Ectodermal cell (in vitro differentiated cells): Measurements from ENCODE around the gene GPBP1.

Experiments
- H3K27ac ChIP-seq: 2 replicates; pipeline ENCODE4 v1.7.0; 2013; ENCODE audit warnings: mild to moderate bottlenecking, low read depth, low read length; ENCODE audit not compliant: insufficient read depth, poor library complexity, severe bottlenecking
- H3K27me3 ChIP-seq: 2 replicates; pipeline ENCODE4 v1.7.0; 2013; ENCODE audit warnings: mild to moderate bottlenecking, low read length; ENCODE audit not compliant: insufficient read depth, control insufficient read depth, poor library complexity, severe bottlenecking
- H3K36me3 ChIP-seq: one replicate; pipeline ENCODE4 v1.7.0; 2013; ENCODE audit warnings: low read length; ENCODE audit not compliant: control insufficient read depth, insufficient read depth
- H3K4me1 ChIP-seq: one replicate; pipeline ENCODE4 v1.7.0; 2013; ENCODE audit warnings: low read length; ENCODE audit not compliant: control insufficient read depth, insufficient read depth
- H3K4me3 ChIP-seq: 2 replicates; pipeline ENCODE4 v1.7.0; 2013; ENCODE audit warnings: low read depth, low read length, control low read depth; ENCODE audit not compliant: insufficient read depth
- H3K9me3 ChIP-seq: 2 replicates; pipeline ENCODE4 v1.7.0; 2013; ENCODE audit warnings: mild to moderate bottlenecking, low read length, moderate library complexity; ENCODE audit not compliant: control insufficient read depth
- WGBS, 2 experiments: methylation state at CpG; one replicate each; pipeline ENCODE4 v1.1.7; 2013; ENCODE audit warnings: missing lambda C conversion rate in 2 of 2; 5-methylcytosine and 5-hydroxymethylcytosine counted together

The GPBP1 gene

DNA sequence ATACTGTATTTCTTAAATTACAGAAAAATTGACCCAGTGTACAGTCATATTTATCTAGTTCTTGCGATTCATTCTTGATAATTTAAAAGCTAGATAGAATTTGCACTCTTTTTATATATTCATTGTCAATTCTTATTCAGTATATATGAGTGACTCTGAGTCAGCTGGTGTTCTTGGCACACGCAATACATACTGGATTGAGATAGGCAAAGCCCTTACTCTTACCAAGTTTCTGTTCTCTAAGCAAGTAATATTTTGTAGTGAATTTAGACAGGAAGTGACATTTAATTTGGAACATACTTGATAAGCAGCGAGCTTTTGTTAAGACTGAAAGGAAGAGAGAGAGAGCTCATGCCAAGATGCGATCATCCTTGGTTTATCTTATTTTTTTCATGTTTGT is 57.7 kb downstream of the GPBP1 start:
- Histone ChIP-seq H3K27ac (no peak overlapping the region), H3K4me3 (no peak overlapping the region), H3K27me3 (no peaks in the 10 kb centered on the region), H3K4me1 (no peaks in the 10 kb centered on the region), H3K36me3 (peaks cover 41% of the 10 kb centered on the region), H3K9me3 (no peaks in the 10 kb centered on the region)
- 93 to 98% methylated on average over 2 to 4 of the region's 4 CpGs for WGBS, 2 experiments

DNA sequence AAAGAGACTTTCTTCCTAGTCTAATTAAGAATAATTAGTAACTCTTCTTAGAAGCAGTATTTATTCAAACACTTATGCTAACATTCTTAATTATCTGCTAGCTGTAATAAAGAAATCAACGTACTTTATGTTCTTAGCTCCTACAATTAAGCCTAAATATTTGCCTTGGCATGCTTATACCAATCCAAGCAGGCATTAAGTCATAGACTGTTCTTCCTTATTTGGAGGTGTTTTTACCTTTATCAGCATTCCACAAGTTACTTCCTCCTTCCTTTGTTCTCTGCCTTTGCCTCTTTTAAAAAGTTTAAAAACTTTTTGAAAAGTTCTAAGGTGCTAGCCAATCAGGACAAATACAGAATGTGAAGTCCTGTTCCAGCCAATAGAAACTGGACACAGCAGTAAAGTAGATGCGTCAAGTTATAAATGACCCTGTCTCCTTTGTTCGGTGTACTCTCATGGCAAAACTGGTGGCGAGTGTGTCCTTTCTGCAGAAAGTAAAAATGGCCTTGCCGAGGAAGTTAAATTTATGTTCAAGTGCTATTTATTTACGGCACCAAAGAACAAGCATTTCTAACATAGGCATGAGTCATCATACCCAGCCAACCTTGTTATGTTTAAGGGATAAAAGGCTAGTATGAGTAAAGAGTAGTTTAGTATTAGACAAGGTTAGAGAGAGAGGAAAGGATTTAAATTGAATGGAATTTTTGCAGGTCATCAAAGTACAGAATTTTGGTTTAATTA is 58.6 kb downstream of the GPBP1 start:
- peaks cover 47% of the 10 kb centered on the region for H3K36me3 ChIP-seq
- no peaks in the 10 kb centered on the region for H3K27me3 ChIP-seq
- no peaks in the 10 kb centered on the region for H3K9me3 ChIP-seq
- no peak overlapping the region for H3K27ac ChIP-seq
- no peaks in the 10 kb centered on the region for H3K4me1 ChIP-seq
- WGBS, 2 experiments: 96 to 97% methylated on average over 6 of the region's 6 CpGs
- H3K4me3 ChIP-seq: no peak overlapping the region

DNA sequence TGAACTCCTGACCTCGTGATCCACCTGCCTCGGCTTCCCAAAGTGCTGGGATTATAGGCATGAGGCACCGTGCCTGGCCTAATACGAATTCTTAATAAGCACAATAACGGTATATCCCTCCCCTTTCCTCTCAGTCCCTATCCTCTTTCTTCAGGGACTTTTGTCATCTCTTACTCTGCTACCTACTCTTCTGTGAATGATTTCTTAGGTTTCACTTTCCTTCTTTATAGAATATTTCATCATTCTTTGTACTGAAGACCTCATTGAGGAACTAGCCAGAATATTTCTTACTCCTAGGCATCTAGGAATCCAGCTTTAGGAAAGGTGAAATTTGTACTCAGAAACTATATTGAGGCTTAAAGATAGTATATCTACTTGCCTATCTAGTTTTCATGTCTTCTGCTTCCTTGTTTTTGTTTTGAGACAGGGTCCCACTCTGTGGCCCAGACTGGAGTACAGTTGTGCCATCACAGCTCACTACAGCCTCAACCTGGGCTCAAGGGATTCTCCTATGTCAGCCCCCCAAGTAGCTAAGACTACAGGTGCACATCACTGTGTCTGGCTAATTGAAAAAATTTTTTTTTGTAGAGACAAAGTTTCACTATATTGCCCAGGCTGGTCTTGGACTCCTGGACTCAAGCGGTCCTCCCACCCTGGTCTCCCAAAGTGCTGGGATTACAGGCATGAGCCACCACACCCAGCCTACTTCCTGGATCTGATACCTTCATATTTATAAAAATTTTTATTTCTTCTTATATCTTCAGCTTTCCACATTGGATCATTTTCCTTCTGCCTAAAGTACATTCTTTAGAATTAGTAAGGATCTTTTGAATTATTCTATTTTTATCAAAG is 69.7 kb downstream of the GPBP1 start:
- H3K4me1 ChIP-seq: no peaks in the 10 kb centered on the region
- H3K27me3 ChIP-seq: no peaks in the 10 kb centered on the region
- H3K36me3 ChIP-seq: peaks cover 25% of the 10 kb centered on the region
- H3K4me3 ChIP-seq: no peak overlapping the region
- H3K27ac ChIP-seq: no peak overlapping the region
- WGBS, 2 experiments: 93 to 96% methylated on average over 6 of the region's 6 CpGs
- H3K9me3 ChIP-seq: no peaks in the 10 kb centered on the region

DNA sequence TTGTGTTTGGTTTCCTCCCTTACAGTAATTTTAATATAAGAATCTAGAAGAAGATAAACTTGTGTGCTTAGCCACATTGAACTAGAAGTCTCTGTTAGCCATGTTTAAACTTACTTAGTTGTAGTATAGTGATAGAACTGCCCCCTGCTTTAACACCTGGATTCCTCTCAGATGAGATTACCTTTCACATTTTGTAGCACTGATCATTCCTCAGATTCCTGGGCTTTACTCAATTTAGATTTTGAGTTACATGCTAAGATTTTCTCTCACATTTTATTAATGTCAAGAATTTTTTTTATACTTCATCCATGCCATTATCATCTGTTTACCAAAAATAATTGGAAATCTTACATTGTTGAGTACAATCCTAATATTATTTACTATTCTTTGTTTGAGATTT is 70.5 kb downstream of the GPBP1 start:
- no peaks in the 10 kb centered on the region for H3K27me3 ChIP-seq
- H3K36me3 ChIP-seq: peaks cover 26% of the 10 kb centered on the region
- no peak overlapping the region for H3K4me3 ChIP-seq
- no peak overlapping the region for H3K27ac ChIP-seq
- H3K4me1 ChIP-seq: no peaks in the 10 kb centered on the region
- no peaks in the 10 kb centered on the region for H3K9me3 ChIP-seq

DNA sequence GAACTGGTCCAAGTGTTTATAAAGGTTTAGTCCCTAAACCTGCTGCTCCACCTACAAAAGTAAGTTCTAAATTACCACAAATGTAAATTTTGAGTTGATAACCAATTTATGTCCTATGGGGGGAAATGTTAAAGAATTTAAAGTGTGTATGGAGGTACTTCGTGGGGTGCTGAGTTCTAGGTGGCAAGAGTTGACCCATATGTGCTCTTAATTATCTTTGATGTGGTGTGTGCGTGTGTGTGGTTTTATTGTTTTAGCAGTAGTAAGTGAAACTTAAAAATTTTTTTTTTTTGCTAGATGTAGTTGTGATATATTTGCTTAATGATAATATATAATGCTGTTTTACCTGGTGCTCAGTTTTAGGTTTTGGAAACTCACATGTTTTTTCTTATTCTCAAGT is 72.6 kb downstream of the GPBP1 start:
- H3K36me3 ChIP-seq: peaks cover 27% of the 10 kb centered on the region
- H3K9me3 ChIP-seq: no peaks in the 10 kb centered on the region
- no peak overlapping the region for H3K4me3 ChIP-seq
- no peaks in the 10 kb centered on the region for H3K27me3 ChIP-seq
- H3K27ac ChIP-seq: no peak overlapping the region
- WGBS, 2 experiments: 96 to 99% methylated on average over 2 of the region's 2 CpGs
- no peaks in the 10 kb centered on the region for H3K4me1 ChIP-seq

GRCh38 chr5:57247765-57248164 is 73.9 kb downstream of the GPBP1 start:
- Histone ChIP-seq H3K4me1 (no peaks in the 10 kb centered on the region), H3K4me3 (no peak overlapping the region), H3K27ac (no peak overlapping the region), H3K36me3 (peaks cover 24% of the 10 kb centered on the region), H3K9me3 (no peaks in the 10 kb centered on the region), H3K27me3 (no peaks in the 10 kb centered on the region)
- WGBS, 2 experiments: 88 to 94% methylated on average over 2 of the region's 2 CpGs

GRCh38 chr5:57249265-57249874 is 75.5 kb downstream of the GPBP1 start:
- H3K27ac ChIP-seq: no peak overlapping the region
- H3K4me1 ChIP-seq: no peaks in the 10 kb centered on the region
- no peaks in the 10 kb centered on the region for H3K27me3 ChIP-seq
- H3K9me3 ChIP-seq: no peaks in the 10 kb centered on the region
- peaks cover 24% of the 10 kb centered on the region for H3K36me3 ChIP-seq
- WGBS, 2 experiments: 93 to 99% methylated on average over 5 of the region's 8 CpGs
- no peak overlapping the region for H3K4me3 ChIP-seq

DNA sequence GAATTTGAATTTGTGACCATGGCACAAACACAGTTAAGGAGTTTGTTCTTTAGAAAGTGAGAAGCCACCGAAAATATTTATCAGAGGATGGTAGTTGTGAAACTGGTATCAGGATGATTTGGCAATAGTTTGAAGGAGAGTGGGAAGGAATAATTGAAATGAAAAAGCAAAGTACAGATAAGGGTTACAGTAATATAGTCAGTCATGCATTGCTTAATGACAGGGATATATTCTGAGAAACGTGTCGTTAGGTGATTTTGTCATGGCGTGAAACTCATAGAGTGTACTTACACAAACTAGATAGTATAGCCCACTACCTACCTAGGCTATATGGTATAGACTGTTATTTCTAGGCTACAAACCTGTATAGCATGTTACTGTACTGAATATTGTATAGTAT is 84.2 kb downstream of the GPBP1 start:
- WGBS, 2 experiments: 99% methylated on average over 2 to 4 of the region's 4 CpGs
- Histone ChIP-seq H3K36me3 (peaks cover 24% of the 10 kb centered on the region), H3K27ac (no peak overlapping the region), H3K4me1 (no peaks in the 10 kb centered on the region), H3K9me3 (no peaks in the 10 kb centered on the region), H3K4me3 (no peak overlapping the region), H3K27me3 (no peaks in the 10 kb centered on the region)

GRCh38 chr5:57258943-57259342 is 85.1 kb downstream of the GPBP1 start:
- Histone ChIP-seq H3K9me3 (no peaks in the 10 kb centered on the region), H3K27me3 (no peaks in the 10 kb centered on the region), H3K27ac (no peak overlapping the region), H3K4me3 (no peak overlapping the region), H3K36me3 (peaks cover 26% of the 10 kb centered on the region), H3K4me1 (no peaks in the 10 kb centered on the region)
- 96 to 97% methylated on average over 1 of the region's 1 CpG for WGBS, 2 experiments

DNA sequence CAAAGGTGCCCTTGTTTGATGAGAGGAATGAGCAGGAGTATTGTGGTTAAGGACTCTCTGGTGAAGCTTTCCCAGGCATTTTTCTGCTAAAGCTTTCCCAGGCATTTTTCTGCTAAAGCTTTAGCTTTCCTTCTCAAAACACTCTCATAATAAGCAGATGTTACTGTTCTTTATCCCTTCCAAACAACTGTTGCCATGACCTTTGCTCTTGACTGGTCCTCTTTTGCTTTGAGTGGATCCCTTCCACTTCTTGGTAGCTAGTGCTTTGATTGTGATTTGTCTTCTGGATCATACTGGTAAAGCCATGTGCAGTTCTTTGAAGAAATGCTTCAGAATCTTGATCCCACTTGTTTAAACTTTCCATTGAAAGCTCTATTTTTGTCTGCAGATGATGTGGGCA is 85.8 kb downstream of the GPBP1 start:
- H3K4me1 ChIP-seq: no peaks in the 10 kb centered on the region
- no peaks in the 10 kb centered on the region for H3K9me3 ChIP-seq
- peaks cover 26% of the 10 kb centered on the region for H3K36me3 ChIP-seq
- H3K27ac ChIP-seq: no peak overlapping the region
- no peaks in the 10 kb centered on the region for H3K27me3 ChIP-seq
- H3K4me3 ChIP-seq: no peak overlapping the region
